ENCODE measurements around the gene SCEL. TPM values are rescaled to one million over a fixed set of nuclear protein-coding genes. Genes with fewer than 3 reads are reported as not detected.

The SCEL gene, protein sequence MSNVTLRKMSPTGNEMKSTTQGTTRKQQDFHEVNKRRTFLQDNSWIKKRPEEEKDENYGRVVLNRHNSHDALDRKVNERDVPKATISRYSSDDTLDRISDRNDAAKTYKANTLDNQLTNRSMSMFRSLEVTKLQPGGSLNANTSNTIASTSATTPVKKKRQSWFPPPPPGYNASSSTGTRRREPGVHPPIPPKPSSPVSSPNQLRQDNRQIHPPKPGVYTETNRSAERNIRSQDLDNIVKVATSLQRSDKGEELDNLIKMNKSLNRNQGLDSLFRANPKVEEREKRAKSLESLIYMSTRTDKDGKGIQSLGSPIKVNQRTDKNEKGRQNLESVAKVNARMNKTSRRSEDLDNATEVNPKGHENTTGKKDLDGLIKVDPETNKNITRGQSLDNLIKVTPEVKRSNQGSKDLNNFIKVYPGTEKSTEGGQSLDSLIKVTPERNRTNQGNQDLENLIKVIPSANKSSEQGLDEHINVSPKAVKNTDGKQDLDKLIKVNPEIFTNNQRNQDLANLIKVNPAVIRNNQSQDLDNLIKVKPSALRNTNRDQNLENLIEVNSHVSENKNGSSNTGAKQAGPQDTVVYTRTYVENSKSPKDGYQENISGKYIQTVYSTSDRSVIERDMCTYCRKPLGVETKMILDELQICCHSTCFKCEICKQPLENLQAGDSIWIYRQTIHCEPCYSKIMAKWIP
- not detected in 2 replicates for total RNA-seq
- long read RNA-seq = 0 reads

- no peak for TF ChIP-seq CTCF (IDR thresholded peaks at IDR 0.05)
- no peak within 1 kb of the TSS for H3K27ac Mint-ChIP-seq (ENCODE audit: unreplicated experiment)
- no peaks in the 10 kb centered on the region for H3K4me1 Mint-ChIP-seq (ENCODE audit: unreplicated experiment)
- H3K4me3 Mint-ChIP-seq (ENCODE audit: unreplicated experiment) = no peak within 1 kb of the TSS
- H3K27me3 Mint-ChIP-seq (ENCODE audit: unreplicated experiment) = peaks cover 5% of the 10 kb centered on the region
- DNase-seq (ENCODE audit: extremely low spot score, unreplicated experiment) = no peak
- H3K36me3 Mint-ChIP-seq (ENCODE audit: unreplicated experiment) = no peaks in the 10 kb centered on the region
- no peaks in the 10 kb centered on the region for H3K9me3 Mint-ChIP-seq (ENCODE audit: unreplicated experiment)
Measured at GRCh38 chr13:77535448-77535847, at the start of gene SCEL. Gene SCEL (plus strand): TSS chr13:77535706. CDS start chr13:77555876, 20,170 bp downstream.

DNA sequence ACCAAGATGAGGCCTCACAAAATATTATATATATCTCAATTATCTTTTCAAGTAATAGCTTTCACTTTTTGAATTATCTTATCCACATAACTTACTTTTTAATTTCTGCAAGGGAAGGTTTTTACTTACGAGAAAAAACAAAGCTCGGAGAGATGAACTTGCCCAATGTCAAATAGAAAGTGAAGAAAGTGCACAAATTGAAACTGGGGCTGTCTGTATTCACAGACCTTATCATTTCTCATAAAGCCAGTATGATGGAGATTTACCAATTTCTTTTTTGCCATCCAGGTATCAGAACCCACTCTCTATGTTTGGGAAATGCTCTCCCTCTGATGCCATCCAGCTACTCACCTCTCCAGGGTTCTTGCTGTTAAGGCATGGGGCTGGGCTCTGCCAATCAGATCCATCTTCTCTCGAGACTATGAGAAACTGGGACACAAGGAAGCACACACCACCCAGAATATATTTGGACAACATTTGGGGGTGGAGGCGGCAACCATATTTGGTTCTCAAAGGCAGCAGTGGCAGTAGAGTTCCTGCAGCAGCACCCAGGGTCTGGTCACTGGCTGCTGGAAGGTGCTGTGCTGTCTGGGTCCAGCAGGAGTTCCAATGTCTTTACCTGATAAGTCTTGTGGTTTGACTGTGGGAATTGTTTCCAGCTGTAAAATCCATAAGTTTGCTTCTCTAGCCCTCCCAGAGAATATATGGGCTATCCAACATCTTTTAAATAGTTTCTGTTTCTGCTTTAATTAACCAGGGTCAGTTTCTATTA is 45.8 kb upstream of the SCEL start:
- Mint-ChIP-seq H3K4me1 (ENCODE audit: unreplicated experiment) (no peaks in the 10 kb centered on the region), H3K9me3 (ENCODE audit: unreplicated experiment) (no peaks in the 10 kb centered on the region), H3K27me3 (ENCODE audit: unreplicated experiment) (peaks cover 17% of the 10 kb centered on the region), H3K36me3 (ENCODE audit: unreplicated experiment) (no peaks in the 10 kb centered on the region), H3K27ac (ENCODE audit: unreplicated experiment) (no peak overlapping the region), H3K4me3 (ENCODE audit: unreplicated experiment) (no peak overlapping the region)
- no peak for DNase-seq (ENCODE audit: extremely low spot score, unreplicated experiment)
- TF ChIP-seq CTCF (IDR thresholded peaks at IDR 0.05) = no peak

DNA sequence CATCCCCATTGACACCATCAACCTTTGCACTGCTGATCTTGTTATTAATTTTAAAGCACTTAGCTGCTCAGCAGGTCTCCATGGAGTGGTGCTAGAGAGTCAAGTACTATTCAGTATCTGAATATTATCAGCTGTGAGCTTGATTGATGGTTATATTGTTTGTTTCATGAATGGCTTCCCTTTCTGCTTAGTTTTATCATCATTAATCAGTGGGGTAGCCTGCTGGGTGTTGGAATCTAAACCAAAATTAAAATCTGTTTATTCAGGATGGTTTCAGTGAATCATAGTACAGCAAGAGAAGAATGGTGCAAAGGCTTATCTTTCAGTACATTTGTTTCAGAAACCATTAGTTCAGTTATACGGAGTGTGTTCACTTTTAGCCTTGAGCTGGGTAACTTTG is 42.5 kb upstream of the SCEL start:
- Mint-ChIP-seq H3K27ac (ENCODE audit: unreplicated experiment) (no peak overlapping the region), H3K4me3 (ENCODE audit: unreplicated experiment) (no peak overlapping the region), H3K4me1 (ENCODE audit: unreplicated experiment) (no peaks in the 10 kb centered on the region), H3K27me3 (ENCODE audit: unreplicated experiment) (peaks cover 17% of the 10 kb centered on the region), H3K9me3 (ENCODE audit: unreplicated experiment) (no peaks in the 10 kb centered on the region), H3K36me3 (ENCODE audit: unreplicated experiment) (no peaks in the 10 kb centered on the region)
- peak; percentile 32 for TF ChIP-seq CTCF (IDR thresholded peaks at IDR 0.05)
- no peak for DNase-seq (ENCODE audit: extremely low spot score, unreplicated experiment)

- TF ChIP-seq CTCF (IDR thresholded peaks at IDR 0.05) = no peak
Measured at GRCh38 chr13:77494226-77494625, 41.3 kb upstream of the SCEL start.

More at GRCh38 chr13:77494226-77494625, 41.3 kb upstream of the SCEL start:
- H3K36me3 Mint-ChIP-seq (ENCODE audit: unreplicated experiment) = no peaks in the 10 kb centered on the region
- no peaks in the 10 kb centered on the region for H3K4me1 Mint-ChIP-seq (ENCODE audit: unreplicated experiment)
- DNase-seq (ENCODE audit: extremely low spot score, unreplicated experiment) = no peak
- H3K4me3 Mint-ChIP-seq (ENCODE audit: unreplicated experiment) = no peak overlapping the region
- H3K27ac Mint-ChIP-seq (ENCODE audit: unreplicated experiment) = no peak overlapping the region
- H3K9me3 Mint-ChIP-seq (ENCODE audit: unreplicated experiment) = no peaks in the 10 kb centered on the region
- peaks cover 24% of the 10 kb centered on the region for H3K27me3 Mint-ChIP-seq (ENCODE audit: unreplicated experiment)
